Tibial nerve (tissue), 4 donors: ENCODE data around the gene MED16.

Experiments
- CTCF ChIP-seq, 5 experiments: fragments of 200-600 bp in 3 of 5; fragments of 450-650 bp in 2 of 5; sonication (generic) in 3 of 5; IDR thresholded peaks; one replicate each; pipeline ENCODE4 v1.5.1; 2016 to 2019; ENCODE audit warnings: antibody characterized with exemption in 5 of 5, mild to moderate bottlenecking in 3 of 5, moderate library complexity in 2 of 5
- EP300 ChIP-seq, 2 donors: sonication (generic); formaldehyde crosslinking; IDR thresholded peaks; one replicate each; pipeline ENCODE4 v1.6.1; 2017; ENCODE audit warnings: antibody characterized with exemption in 2 of 2, mild to moderate bottlenecking in 1 of 2
- POLR2A ChIP-seq, 2 donors: fragments of 450-650 bp; IDR thresholded peaks; one replicate each; pipeline ENCODE4 v1.6.1; 2017; ENCODE audit warnings: antibody characterized with exemption in 2 of 2, mild to moderate bottlenecking in 2 of 2, moderate library complexity in 2 of 2

DNA sequence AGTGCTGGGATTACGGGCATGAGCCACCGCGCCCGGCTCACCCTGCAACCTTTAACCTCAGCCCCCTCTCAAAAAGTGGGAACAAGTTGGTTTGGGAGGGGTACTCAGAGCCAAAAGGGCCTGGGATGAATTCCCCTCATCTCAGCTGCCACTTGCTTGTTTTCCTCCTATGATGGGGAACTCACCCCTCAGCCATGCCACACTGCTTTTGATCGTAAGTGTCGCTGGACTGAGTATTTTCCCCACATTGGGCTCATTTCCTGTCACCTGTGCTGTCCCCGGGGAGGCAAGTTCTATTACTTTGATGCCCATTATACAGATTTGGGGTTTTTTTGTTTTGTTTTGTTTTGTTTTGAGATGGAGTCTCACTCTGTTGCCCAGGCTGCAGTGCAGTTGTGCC is 13.5 kb upstream of the MED16 start:
- TF ChIP-seq CTCF (IDR thresholded peaks at IDR 0.05) (no peak), EP300 (IDR thresholded peaks at IDR 0.05) (no peak), POLR2A (IDR thresholded peaks at IDR 0.05) (no peak)
